ENCODE results near the gene DNAAF8. TPM values are rescaled to one million over a fixed set of nuclear protein-coding genes. Genes with fewer than 3 reads are reported as not detected.
A peak's percentile ranks its signal among the peaks of the same experiment; 100 is the strongest.

The DNAAF8 gene
- total RNA-seq, 1 donor from 2014 or later, result 0.96 TPM

DNA sequence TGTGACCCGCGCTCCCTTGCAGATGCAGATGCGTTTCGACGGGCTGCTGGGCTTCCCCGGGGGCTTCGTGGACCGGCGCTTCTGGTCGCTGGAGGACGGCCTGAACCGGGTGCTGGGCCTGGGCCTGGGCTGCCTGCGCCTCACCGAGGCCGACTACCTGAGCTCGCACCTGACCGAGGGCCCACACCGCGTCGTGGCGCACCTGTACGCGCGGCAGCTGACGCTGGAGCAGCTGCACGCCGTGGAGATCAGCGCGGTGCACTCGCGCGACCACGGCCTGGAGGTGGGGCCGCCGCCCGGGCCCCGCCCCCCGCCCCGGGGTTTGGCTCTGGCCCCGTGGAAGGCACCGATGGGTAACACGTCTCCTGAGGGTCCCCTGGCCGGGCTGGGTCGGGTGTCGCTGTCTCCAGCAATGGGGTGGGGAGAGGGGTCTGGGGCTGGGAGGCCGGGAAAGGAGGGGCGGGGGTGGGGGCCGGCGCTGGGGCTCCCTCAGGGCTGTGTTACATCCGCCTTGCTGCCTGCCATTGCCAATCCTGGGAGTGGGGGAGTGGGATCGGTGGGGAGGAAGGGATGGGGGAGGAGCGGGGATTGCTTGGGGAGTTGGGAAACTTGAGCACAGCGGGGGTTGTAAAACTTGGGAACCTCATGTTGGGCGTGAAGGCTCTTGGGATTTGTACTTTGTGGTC is 40.2 kb upstream of the DNAAF8 start:
- H3K27ac Mint-ChIP-seq (ENCODE audit: unreplicated experiment), result no peak overlapping the region
- peak overlapping the region; percentile 88 for H3K4me3 Mint-ChIP-seq
- no peaks in the 10 kb centered on the region for H3K9me3 Mint-ChIP-seq
- H3K27me3 Mint-ChIP-seq (ENCODE audit: low read depth), result peaks cover 3% of the 10 kb centered on the region
- TF ChIP-seq, protein P1, sequence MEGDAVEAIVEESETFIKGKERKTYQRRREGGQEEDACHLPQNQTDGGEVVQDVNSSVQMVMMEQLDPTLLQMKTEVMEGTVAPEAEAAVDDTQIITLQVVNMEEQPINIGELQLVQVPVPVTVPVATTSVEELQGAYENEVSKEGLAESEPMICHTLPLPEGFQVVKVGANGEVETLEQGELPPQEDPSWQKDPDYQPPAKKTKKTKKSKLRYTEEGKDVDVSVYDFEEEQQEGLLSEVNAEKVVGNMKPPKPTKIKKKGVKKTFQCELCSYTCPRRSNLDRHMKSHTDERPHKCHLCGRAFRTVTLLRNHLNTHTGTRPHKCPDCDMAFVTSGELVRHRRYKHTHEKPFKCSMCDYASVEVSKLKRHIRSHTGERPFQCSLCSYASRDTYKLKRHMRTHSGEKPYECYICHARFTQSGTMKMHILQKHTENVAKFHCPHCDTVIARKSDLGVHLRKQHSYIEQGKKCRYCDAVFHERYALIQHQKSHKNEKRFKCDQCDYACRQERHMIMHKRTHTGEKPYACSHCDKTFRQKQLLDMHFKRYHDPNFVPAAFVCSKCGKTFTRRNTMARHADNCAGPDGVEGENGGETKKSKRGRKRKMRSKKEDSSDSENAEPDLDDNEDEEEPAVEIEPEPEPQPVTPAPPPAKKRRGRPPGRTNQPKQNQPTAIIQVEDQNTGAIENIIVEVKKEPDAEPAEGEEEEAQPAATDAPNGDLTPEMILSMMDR (conservative IDR thresholded peaks at IDR 0.05), result no peak
- H3K4me1 Mint-ChIP-seq, result no peaks in the 10 kb centered on the region
- H3K36me3 Mint-ChIP-seq (ENCODE audit: low read depth), result no peaks in the 10 kb centered on the region
- no peak for DNase-seq (ENCODE audit: low read depth, low spot score)

DNA sequence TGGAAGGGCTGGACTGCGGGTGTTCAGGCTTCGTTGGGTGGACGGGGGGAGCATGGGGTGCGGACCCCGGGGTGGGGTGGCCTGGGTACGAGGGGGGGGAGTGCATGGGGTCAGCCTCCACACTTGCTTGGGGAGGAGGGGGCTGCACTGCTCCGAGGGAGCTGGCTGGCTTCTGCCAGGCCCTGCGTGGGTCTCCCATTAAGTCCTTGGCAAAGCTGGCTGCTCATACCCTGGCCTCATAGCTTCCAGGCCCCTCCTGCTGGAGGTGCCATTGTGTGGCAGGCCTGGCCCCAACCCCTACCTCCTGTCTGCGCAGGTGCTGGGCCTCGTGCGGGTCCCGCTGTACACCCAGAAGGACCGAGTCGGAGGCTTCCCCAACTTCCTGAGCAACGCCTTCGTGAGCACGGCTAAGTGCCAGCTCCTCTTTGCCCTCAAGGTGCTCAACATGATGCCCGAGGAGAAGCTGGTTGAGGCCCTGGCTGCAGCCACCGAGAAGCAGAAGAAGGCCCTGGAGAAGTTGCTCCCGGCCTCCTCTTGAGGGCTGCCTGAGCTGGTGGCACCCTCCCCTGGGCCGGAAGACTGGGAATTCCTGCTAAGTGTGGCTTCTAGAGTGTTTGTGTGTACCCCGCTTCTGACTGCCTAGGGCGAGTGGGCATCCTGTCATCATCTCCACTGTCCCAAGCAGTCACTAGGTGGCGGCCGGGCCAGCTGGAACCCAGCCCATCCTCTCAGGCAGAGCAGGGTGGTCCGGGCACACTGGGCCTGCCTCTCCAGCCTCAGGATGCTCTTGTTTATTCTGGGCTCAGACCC is 39.5 kb upstream of the DNAAF8 start:
- Mint-ChIP-seq H3K27ac (ENCODE audit: unreplicated experiment) (peak overlapping the region; percentile 67), H3K36me3 (ENCODE audit: low read depth) (peaks cover 5% of the 10 kb centered on the region), H3K4me1 (no peaks in the 10 kb centered on the region), H3K9me3 (no peaks in the 10 kb centered on the region), H3K4me3 (peak overlapping the region; percentile 88), H3K27me3 (ENCODE audit: low read depth) (peaks cover 3% of the 10 kb centered on the region)
- TF ChIP-seq, protein P1 (conservative IDR thresholded peaks at IDR 0.05), result no peak
- no peak for DNase-seq (ENCODE audit: low read depth, low spot score)

DNA sequence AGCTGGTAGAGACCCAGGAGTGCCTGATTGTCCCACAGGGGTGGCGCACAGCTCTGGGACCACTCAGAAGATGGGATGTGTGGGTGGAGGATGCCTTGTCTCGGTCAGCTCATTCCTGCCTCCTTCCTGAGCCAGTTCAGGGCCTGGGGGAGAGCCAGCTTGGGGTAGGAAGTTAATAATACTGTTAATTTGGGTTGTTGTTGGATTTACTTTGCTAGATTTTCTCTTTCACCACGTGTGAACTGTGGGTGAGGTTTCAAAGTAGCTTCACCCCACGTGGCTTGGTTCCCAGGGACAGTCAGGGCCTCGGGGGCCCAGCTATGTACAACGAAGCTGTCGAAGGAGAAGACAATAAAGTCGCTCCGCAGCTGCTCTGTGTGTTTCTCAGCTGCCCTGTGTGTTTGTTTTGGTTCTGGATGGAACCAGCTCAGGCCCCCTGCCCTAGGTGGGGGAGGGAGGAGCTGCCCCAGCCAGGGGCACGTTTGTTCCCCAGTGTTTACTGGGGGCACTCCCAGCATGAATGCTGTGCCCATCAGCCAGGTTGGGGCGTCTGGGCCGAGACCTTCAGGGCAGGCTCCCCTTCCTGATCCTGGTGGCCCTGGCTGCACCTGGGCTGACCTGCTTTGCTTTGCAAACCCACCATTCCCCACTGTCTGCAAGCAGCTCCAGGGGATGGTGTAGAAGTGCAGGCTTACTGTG is 38.7 kb upstream of the DNAAF8 start:
- peak overlapping the region; percentile 67 for H3K27ac Mint-ChIP-seq (ENCODE audit: unreplicated experiment)
- peak overlapping the region; percentile 88 for H3K4me3 Mint-ChIP-seq
- peaks cover 3% of the 10 kb centered on the region for H3K27me3 Mint-ChIP-seq (ENCODE audit: low read depth)
- DNase-seq (ENCODE audit: low read depth, low spot score), result no peak
- TF ChIP-seq, protein P1 (conservative IDR thresholded peaks at IDR 0.05), result no peak
- H3K9me3 Mint-ChIP-seq, result no peaks in the 10 kb centered on the region
- H3K4me1 Mint-ChIP-seq, result no peaks in the 10 kb centered on the region
- peaks cover 6% of the 10 kb centered on the region for H3K36me3 Mint-ChIP-seq (ENCODE audit: low read depth)

DNA sequence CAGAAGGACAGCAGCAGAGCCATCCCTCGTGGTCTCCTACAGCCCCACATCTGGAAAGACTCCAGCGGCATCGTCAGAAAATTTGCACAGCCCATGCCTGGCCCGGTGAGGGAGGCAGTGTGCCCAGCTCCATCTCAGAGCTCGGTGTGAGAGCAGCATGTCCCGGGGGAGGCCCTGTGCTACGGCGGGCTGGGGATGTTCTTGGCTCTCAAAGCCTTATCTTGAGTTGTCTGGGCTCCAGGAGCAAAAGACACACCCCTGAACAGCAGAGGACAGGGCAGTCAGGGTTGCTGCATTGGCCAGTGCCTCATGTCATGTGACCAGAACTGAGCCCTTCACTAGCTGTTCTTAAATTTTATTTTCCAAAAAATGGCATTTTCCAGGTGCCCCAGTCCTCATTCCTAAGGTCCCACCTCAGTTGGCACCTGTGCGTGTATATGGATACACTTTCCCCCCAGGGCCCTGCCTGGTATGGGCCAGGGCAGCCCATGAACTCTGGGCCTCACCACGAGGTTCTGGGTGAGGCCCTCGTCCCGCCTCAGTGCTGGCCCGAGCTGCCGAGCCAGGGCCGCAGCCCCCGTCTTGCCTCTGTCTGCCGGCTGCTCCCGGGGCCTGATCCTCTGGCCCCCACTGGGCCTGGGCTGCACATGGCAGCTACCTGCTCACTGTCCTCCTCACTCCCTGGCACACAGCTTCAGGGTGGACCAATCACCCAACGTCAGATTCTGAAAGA is 38.0 kb upstream of the DNAAF8 start:
- no peak for DNase-seq (ENCODE audit: low read depth, low spot score)
- H3K27ac Mint-ChIP-seq (ENCODE audit: unreplicated experiment), result no peak overlapping the region
- H3K4me1 Mint-ChIP-seq, result no peaks in the 10 kb centered on the region
- no peaks in the 10 kb centered on the region for H3K9me3 Mint-ChIP-seq
- H3K4me3 Mint-ChIP-seq, result peak overlapping the region; percentile 88
- TF ChIP-seq, protein P1 (conservative IDR thresholded peaks at IDR 0.05), result no peak
- H3K27me3 Mint-ChIP-seq (ENCODE audit: low read depth), result peaks cover 2% of the 10 kb centered on the region
- H3K36me3 Mint-ChIP-seq (ENCODE audit: low read depth), result peaks cover 6% of the 10 kb centered on the region

Data from neural crest cell (in vitro differentiated cells).